GM23338 (cell line): Measurements from ENCODE around the gene PID1. TPM values are rescaled to one million over a fixed set of nuclear protein-coding genes. Genes with fewer than 3 reads are reported as not detected.

Experiments used
- ATAC-seq: fragments of 200-7000 bp; cut with Tn5 transposase; 3 replicates; pipeline ENCODE4 v1.9.1; 2020
- DNase-seq: peaks from one replicate; pipeline ENCODE4 v3.0.0-alpha.2; 2015; ENCODE audit warnings: low spot score
- H2AFZ ChIP-seq: fragments of 200-600 bp; sonication (generic); 2 replicates; pipeline ENCODE4 v1.8.0; 2016; ENCODE audit warnings: antibody characterized with exemption, mild to moderate bottlenecking, moderate library complexity
- H3F3A ChIP-seq: fragments of 200-600 bp; sonication (generic); replicated peaks from 2 replicates; pipeline ENCODE4 v1.8.0; 2017; ENCODE audit warnings: antibody characterized with exemption, mixed run types, low read depth
- H3K27ac ChIP-seq: fragments of 200-600 bp; sonication (generic); 2 replicates; pipeline ENCODE4 v1.6.1; 2016; ENCODE audit warnings: low read depth
- H3K27me3 ChIP-seq: fragments of 200-600 bp; sonication (generic); 2 replicates; pipeline ENCODE4 v1.8.0; 2016; ENCODE audit warnings: mild to moderate bottlenecking, mixed run types, moderate library complexity; ENCODE audit not compliant: insufficient read depth
- H3K36me3 ChIP-seq: fragments of 200-600 bp; sonication (generic); 2 replicates; pipeline ENCODE4 v1.8.0; 2016; ENCODE audit warnings: mild to moderate bottlenecking; ENCODE audit not compliant: insufficient read depth
- H3K4me1 ChIP-seq: fragments of 200-600 bp; sonication (generic); 2 replicates; pipeline ENCODE4 v1.8.0; 2016; ENCODE audit warnings: mild to moderate bottlenecking, moderate library complexity; ENCODE audit not compliant: insufficient read depth
- H3K4me2 ChIP-seq: fragments of 200-600 bp; sonication (generic); 2 replicates; pipeline ENCODE4 v1.7.1; 2017; ENCODE audit warnings: mixed run types
- H3K4me3 ChIP-seq: fragments of 200-600 bp; sonication (generic); 2 replicates; pipeline ENCODE4 v1.6.1; 2016; ENCODE audit warnings: mixed run types
- H3K79me2 ChIP-seq: fragments of 200-600 bp; sonication (generic); replicated peaks from 2 replicates; pipeline ENCODE4 v1.8.0; 2017; ENCODE audit warnings: mild to moderate bottlenecking; ENCODE audit not compliant: insufficient read depth
- H3K9me2 ChIP-seq: fragments of 200-600 bp; sonication (generic); 2 replicates; pipeline ENCODE4 v1.8.0; 2017; ENCODE audit not compliant: insufficient read depth
- H4K20me1 ChIP-seq: fragments of 200-600 bp; sonication (generic); replicated peaks from 2 replicates; pipeline ENCODE4 v1.8.0; 2017; ENCODE audit warnings: mild to moderate bottlenecking; ENCODE audit not compliant: insufficient read depth
- H3K27ac Mint-ChIP-seq: 2 replicates; pipeline ENCODE4 v1.8.0; 2020; ENCODE audit warnings: inconsistent platforms, mild to moderate bottlenecking, moderate library complexity, mixed read lengths
- H3K27me3 Mint-ChIP-seq: 3 replicates; pipeline ENCODE4 v1.8.0; 2022; ENCODE audit warnings: low read depth, mild to moderate bottlenecking, moderate library complexity, mixed read lengths, inconsistent platforms; ENCODE audit not compliant: insufficient read depth, poor library complexity
- H3K36me3 Mint-ChIP-seq: 3 replicates; pipeline ENCODE4 v1.8.0; 2021; ENCODE audit warnings: low read depth, mild to moderate bottlenecking, inconsistent platforms, moderate library complexity, mixed read lengths
- H3K4me1 Mint-ChIP-seq: 3 replicates; pipeline ENCODE4 v1.8.0; 2020; ENCODE audit warnings: mild to moderate bottlenecking, inconsistent platforms, mixed read lengths
- H3K4me3 Mint-ChIP-seq: 3 replicates; pipeline ENCODE4 v1.8.0; 2021; ENCODE audit warnings: moderate library complexity, mild to moderate bottlenecking, inconsistent platforms, mixed read lengths
- H3K9me3 Mint-ChIP-seq: 3 replicates; pipeline ENCODE4 v1.8.0; 2020; ENCODE audit warnings: moderate library complexity, mild to moderate bottlenecking, inconsistent platforms, mixed read lengths
- EZH2 ChIP-seq: fragments of 200-600 bp; sonication (generic); IDR thresholded peaks from one replicate; pipeline ENCODE4 v1.8.0; 2017; ENCODE audit warnings: antibody characterized with exemption, mild to moderate bottlenecking, low read depth; ENCODE audit not compliant: unreplicated experiment
- POLR2AphosphoS5 ChIP-seq: IDR thresholded peaks from 2 replicates; pipeline ENCODE4 v1.6.1; 2016; ENCODE audit warnings: antibody characterized with exemption, low read depth
- REST ChIP-seq: IDR thresholded peaks from one replicate; pipeline ENCODE4 v1.6.1; 2018; ENCODE audit warnings: antibody characterized with exemption; ENCODE audit not compliant: unreplicated experiment
- STAT1 ChIP-seq: IDR thresholded peaks from one replicate; pipeline ENCODE4 v1.6.1; 2016; ENCODE audit warnings: antibody characterized with exemption; ENCODE audit not compliant: unreplicated experiment
- ZNF114 ChIP-seq: fragments of 250-450 bp; sonication (Bioruptor Pico); IDR thresholded peaks from 2 replicates; pipeline ENCODE4 v1.5.0; 2020; ENCODE audit warnings: mild to moderate bottlenecking, moderate library complexity
- ZNF331 ChIP-seq: fragments of 250-450 bp; sonication (Bioruptor Pico); IDR thresholded peaks from 2 replicates; pipeline ENCODE4 v1.5.0; 2020; ENCODE audit warnings: low read depth, mild to moderate bottlenecking, moderate library complexity
- long read RNA-seq: library from polyadenylated mRNA; unstranded; transcript quantifications from one replicate; pipeline ENCODE4 v2.0.0, GENCODE V29; 2020; ENCODE audit not compliant: unreplicated experiment
- polyA plus RNA-seq: library from polyadenylated mRNA; unstranded; fragments of >200 nt; fragmentation: Nextera tagmentation; extraction: Ambion mirVana; gene quantifications from 2 replicates; pipeline ENCODE4 v1.2.1, GENCODE V29; 2016
- total RNA-seq: library from RNA; depleted of rRNA; stranded (reverse); fragments of >200 nt; shearing (Covaris generic); gene quantifications from 2 replicates; pipeline ENCODE4 v1.2.3, GENCODE V29; 2014; rRNA removed

Gene PID1
- total RNA-seq (2.4 and 4.0 TPM in 2 replicates), polyA plus RNA-seq (1.7 and 2.2 TPM in 2 replicates)
- long read RNA-seq, partial matches to known transcripts: 0 of 3 reads
- long read RNA-seq, other reads (novel, unspliced or antisense): 1 of 3 reads

- Histone ChIP-seq H3K4me3 (peak within 1 kb of the TSS; percentile 84), H3F3A (no peaks in the 10 kb centered on the region), H4K20me1 (no peaks in the 10 kb centered on the region), H3K27me3 (peaks cover 24% of the 10 kb centered on the region), H3K4me2 (peak within 1 kb of the TSS; percentile 85), H3K9me2 (no peaks in the 10 kb centered on the region), H3K4me1 (peaks cover 15% of the 10 kb centered on the region), H3K36me3 (no peaks in the 10 kb centered on the region), H3K27ac (no peak within 1 kb of the TSS), H3K79me2 (no peaks in the 10 kb centered on the region), H2AFZ (peak within 1 kb of the TSS; percentile 91)
- DNase-seq: peak; percentile 78
- Mint-ChIP-seq H3K4me3 (peak within 1 kb of the TSS; percentile 73), H3K27me3 (peaks cover 16% of the 10 kb centered on the region), H3K9me3 (no peaks in the 10 kb centered on the region), H3K36me3 (no peaks in the 10 kb centered on the region), H3K4me1 (peaks cover 10% of the 10 kb centered on the region), H3K27ac (no peak within 1 kb of the TSS)
- ATAC-seq: peak; percentile 78
- TF ChIP-seq STAT1: no peak
- TF ChIP-seq ZNF114 (CRISPR knock-in tag): no peak
- TF ChIP-seq POLR2AphosphoS5: peak; percentile 35; the same call in 1 of the 2 replicates
Observed at GRCh38 chr2:229270551-229271410, at the start of gene PID1. Gene PID1 (minus strand): TSS chr2:229271287. CDS start chr2:229271043, 244 bp downstream.

GRCh38 chr2:229319558-229319957 lies 48.5 kb upstream of the PID1 start:
- no peaks in the 10 kb centered on the region for H3K4me1 ChIP-seq
- no peak overlapping the region for H3K4me2 ChIP-seq
- H3K27me3 ChIP-seq: no peaks in the 10 kb centered on the region
- no peaks in the 10 kb centered on the region for H3K36me3 ChIP-seq
- H2AFZ ChIP-seq: no peak overlapping the region
- H3K4me3 ChIP-seq: no peak overlapping the region
- no peaks in the 10 kb centered on the region for H4K20me1 ChIP-seq
- no peaks in the 10 kb centered on the region; the same call in 2 of the 3 replicates for H3K4me1 Mint-ChIP-seq
- no peak overlapping the region for H3K4me3 Mint-ChIP-seq
- no peaks in the 10 kb centered on the region; the same call in 1 of the 3 replicates for H3K9me3 Mint-ChIP-seq
- ATAC-seq (no peak), DNase-seq (no peak)
- no peak for TF ChIP-seq REST
- H3K9me2 ChIP-seq: no peaks in the 10 kb centered on the region; the same call in 1 of the 2 replicates
- no peak overlapping the region for H3K27ac Mint-ChIP-seq
- H3K27ac ChIP-seq: no peak overlapping the region
- no peaks in the 10 kb centered on the region for H3K36me3 Mint-ChIP-seq
- peaks cover 2% of the 10 kb centered on the region for H3K27me3 Mint-ChIP-seq
- no peaks in the 10 kb centered on the region for H3K79me2 ChIP-seq
- no peaks in the 10 kb centered on the region for H3F3A ChIP-seq

GRCh38 chr2:229314117-229314516 lies 43.0 kb upstream of the PID1 start:
- H3K9me3 Mint-ChIP-seq: no peaks in the 10 kb centered on the region
- no peak overlapping the region for H3K4me3 Mint-ChIP-seq
- Histone ChIP-seq H3K27ac (no peak overlapping the region), H3K9me2 (peaks cover 4% of the 10 kb centered on the region; the same call in 1 of the 2 replicates), H3K79me2 (no peaks in the 10 kb centered on the region), H3K27me3 (no peaks in the 10 kb centered on the region), H3K4me2 (no peak overlapping the region), H4K20me1 (no peaks in the 10 kb centered on the region), H3F3A (no peaks in the 10 kb centered on the region), H3K4me1 (no peaks in the 10 kb centered on the region), H3K36me3 (no peaks in the 10 kb centered on the region), H3K4me3 (no peak overlapping the region), H2AFZ (no peak overlapping the region)
- no peak overlapping the region for H3K27ac Mint-ChIP-seq
- no peak for DNase-seq
- H3K4me1 Mint-ChIP-seq: no peaks in the 10 kb centered on the region
- H3K36me3 Mint-ChIP-seq: no peaks in the 10 kb centered on the region
- no peak for ATAC-seq
- peaks cover 1% of the 10 kb centered on the region for H3K27me3 Mint-ChIP-seq
- TF ChIP-seq ZNF331 (CRISPR knock-in tag) (no peak), EZH2 (no peak), ZNF114 (CRISPR knock-in tag) (no peak), POLR2AphosphoS5 (no peak)
